Measurements from ENCODE around the gene KRT84. TPM values are rescaled to one million over a fixed set of nuclear protein-coding genes. Genes with fewer than 3 reads are reported as not detected.

The KRT84 gene
- total RNA-seq, 1 experiment from 2014 or later: not detected

DNA sequence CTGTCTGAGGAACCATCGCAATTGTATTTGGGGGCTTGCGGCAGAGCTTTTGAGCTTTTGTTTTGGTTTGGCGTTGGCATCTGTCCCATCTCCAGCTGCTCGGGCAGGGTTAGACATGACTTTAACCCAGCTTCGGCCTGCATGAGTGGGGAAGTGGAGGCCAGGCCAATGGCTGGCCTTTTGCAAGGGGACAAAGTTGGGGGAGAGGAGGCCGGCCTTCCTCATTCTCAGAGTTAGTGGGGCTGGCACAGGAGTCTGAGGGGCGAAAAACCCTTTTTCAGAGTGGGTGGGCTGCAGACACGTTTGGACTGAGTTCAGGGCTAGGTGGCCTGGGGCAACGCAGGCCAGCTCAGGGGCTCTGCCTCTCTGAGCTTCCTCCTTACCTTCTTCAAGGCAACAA, 15.5 kb upstream of the KRT84 start:
- no peaks in the 10 kb centered on the region; the same call in 1 of the 2 replicates for H3K27me3 Mint-ChIP-seq (ENCODE audit: low read depth)

More for the DNA sequence above, 15.5 kb upstream of the KRT84 start:
- ATAC-seq: no peak
- no peak for TF ChIP-seq GTF2I (CRISPR knock-in tag; conservative IDR thresholded peaks at IDR 0.05)
- no peak for TF ChIP-seq CREB1 (CRISPR knock-in tag; IDR thresholded peaks at IDR 0.05)
- TF ChIP-seq, protein P1, sequence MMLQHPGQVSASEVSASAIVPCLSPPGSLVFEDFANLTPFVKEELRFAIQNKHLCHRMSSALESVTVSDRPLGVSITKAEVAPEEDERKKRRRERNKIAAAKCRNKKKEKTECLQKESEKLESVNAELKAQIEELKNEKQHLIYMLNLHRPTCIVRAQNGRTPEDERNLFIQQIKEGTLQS (CRISPR knock-in tag; conservative IDR thresholded peaks at IDR 0.05): no peak
- TF ChIP-seq, protein P2, sequence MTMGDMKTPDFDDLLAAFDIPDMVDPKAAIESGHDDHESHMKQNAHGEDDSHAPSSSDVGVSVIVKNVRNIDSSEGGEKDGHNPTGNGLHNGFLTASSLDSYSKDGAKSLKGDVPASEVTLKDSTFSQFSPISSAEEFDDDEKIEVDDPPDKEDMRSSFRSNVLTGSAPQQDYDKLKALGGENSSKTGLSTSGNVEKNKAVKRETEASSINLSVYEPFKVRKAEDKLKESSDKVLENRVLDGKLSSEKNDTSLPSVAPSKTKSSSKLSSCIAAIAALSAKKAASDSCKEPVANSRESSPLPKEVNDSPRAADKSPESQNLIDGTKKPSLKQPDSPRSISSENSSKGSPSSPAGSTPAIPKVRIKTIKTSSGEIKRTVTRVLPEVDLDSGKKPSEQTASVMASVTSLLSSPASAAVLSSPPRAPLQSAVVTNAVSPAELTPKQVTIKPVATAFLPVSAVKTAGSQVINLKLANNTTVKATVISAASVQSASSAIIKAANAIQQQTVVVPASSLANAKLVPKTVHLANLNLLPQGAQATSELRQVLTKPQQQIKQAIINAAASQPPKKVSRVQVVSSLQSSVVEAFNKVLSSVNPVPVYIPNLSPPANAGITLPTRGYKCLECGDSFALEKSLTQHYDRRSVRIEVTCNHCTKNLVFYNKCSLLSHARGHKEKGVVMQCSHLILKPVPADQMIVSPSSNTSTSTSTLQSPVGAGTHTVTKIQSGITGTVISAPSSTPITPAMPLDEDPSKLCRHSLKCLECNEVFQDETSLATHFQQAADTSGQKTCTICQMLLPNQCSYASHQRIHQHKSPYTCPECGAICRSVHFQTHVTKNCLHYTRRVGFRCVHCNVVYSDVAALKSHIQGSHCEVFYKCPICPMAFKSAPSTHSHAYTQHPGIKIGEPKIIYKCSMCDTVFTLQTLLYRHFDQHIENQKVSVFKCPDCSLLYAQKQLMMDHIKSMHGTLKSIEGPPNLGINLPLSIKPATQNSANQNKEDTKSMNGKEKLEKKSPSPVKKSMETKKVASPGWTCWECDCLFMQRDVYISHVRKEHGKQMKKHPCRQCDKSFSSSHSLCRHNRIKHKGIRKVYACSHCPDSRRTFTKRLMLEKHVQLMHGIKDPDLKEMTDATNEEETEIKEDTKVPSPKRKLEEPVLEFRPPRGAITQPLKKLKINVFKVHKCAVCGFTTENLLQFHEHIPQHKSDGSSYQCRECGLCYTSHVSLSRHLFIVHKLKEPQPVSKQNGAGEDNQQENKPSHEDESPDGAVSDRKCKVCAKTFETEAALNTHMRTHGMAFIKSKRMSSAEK (CRISPR knock-in tag; IDR thresholded peaks at IDR 0.05; ENCODE audit: borderline replicate concordance): no peak
- TF ChIP-seq NFYB (CRISPR knock-in tag; conservative IDR thresholded peaks at IDR 0.05; ENCODE audit: low read depth): no peak
- TF ChIP-seq, protein P3, sequence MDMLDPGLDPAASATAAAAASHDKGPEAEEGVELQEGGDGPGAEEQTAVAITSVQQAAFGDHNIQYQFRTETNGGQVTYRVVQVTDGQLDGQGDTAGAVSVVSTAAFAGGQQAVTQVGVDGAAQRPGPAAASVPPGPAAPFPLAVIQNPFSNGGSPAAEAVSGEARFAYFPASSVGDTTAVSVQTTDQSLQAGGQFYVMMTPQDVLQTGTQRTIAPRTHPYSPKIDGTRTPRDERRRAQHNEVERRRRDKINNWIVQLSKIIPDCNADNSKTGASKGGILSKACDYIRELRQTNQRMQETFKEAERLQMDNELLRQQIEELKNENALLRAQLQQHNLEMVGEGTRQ (CRISPR knock-in tag; IDR thresholded peaks at IDR 0.05): no peak
- TF ChIP-seq, protein P4, sequence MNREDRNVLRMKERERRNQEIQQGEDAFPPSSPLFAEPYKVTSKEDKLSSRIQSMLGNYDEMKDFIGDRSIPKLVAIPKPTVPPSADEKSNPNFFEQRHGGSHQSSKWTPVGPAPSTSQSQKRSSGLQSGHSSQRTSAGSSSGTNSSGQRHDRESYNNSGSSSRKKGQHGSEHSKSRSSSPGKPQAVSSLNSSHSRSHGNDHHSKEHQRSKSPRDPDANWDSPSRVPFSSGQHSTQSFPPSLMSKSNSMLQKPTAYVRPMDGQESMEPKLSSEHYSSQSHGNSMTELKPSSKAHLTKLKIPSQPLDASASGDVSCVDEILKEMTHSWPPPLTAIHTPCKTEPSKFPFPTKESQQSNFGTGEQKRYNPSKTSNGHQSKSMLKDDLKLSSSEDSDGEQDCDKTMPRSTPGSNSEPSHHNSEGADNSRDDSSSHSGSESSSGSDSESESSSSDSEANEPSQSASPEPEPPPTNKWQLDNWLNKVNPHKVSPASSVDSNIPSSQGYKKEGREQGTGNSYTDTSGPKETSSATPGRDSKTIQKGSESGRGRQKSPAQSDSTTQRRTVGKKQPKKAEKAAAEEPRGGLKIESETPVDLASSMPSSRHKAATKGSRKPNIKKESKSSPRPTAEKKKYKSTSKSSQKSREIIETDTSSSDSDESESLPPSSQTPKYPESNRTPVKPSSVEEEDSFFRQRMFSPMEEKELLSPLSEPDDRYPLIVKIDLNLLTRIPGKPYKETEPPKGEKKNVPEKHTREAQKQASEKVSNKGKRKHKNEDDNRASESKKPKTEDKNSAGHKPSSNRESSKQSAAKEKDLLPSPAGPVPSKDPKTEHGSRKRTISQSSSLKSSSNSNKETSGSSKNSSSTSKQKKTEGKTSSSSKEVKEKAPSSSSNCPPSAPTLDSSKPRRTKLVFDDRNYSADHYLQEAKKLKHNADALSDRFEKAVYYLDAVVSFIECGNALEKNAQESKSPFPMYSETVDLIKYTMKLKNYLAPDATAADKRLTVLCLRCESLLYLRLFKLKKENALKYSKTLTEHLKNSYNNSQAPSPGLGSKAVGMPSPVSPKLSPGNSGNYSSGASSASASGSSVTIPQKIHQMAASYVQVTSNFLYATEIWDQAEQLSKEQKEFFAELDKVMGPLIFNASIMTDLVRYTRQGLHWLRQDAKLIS (CRISPR knock-in tag; IDR thresholded peaks at IDR 0.05; ENCODE audit: borderline replicate concordance): no peak
- TF ChIP-seq ELF4 (CRISPR knock-in tag; IDR thresholded peaks at IDR 0.05; ENCODE audit: low read depth): no peak
- TF ChIP-seq CREM (CRISPR knock-in tag; IDR thresholded peaks at IDR 0.05): no peak
- TF ChIP-seq, protein P5, sequence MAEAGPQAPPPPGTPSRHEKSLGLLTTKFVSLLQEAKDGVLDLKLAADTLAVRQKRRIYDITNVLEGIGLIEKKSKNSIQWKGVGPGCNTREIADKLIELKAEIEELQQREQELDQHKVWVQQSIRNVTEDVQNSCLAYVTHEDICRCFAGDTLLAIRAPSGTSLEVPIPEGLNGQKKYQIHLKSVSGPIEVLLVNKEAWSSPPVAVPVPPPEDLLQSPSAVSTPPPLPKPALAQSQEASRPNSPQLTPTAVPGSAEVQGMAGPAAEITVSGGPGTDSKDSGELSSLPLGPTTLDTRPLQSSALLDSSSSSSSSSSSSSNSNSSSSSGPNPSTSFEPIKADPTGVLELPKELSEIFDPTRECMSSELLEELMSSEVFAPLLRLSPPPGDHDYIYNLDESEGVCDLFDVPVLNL (CRISPR knock-in tag; IDR thresholded peaks at IDR 0.05; ENCODE audit: borderline replicate concordance, low read depth): no peak
- TF ChIP-seq, protein P6, sequence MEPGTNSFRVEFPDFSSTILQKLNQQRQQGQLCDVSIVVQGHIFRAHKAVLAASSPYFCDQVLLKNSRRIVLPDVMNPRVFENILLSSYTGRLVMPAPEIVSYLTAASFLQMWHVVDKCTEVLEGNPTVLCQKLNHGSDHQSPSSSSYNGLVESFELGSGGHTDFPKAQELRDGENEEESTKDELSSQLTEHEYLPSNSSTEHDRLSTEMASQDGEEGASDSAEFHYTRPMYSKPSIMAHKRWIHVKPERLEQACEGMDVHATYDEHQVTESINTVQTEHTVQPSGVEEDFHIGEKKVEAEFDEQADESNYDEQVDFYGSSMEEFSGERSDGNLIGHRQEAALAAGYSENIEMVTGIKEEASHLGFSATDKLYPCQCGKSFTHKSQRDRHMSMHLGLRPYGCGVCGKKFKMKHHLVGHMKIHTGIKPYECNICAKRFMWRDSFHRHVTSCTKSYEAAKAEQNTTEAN (CRISPR knock-in tag; IDR thresholded peaks at IDR 0.05): no peak
- no peak overlapping the region for H3K27ac Mint-ChIP-seq
- peaks cover 9% of the 10 kb centered on the region for H3K4me1 Mint-ChIP-seq
- ChIA-PET POLR2A (no interaction called here), CTCF (interaction anchor here (1.0 to 2.1 kb wide), 4 partner anchors 9 to 122 kb away, joined by 3 to 8 read pairs (median 4); no protein-coding TSS in a partner anchor)
- no peak overlapping the region for H3K4me3 Mint-ChIP-seq
- H3K36me3 Mint-ChIP-seq: no peaks in the 10 kb centered on the region
- H3K9me3 Mint-ChIP-seq: no peaks in the 10 kb centered on the region
- DNase-seq (ENCODE audit: low spot score): no peak

Measured in WTC11 (cell line).